Activated CD4-positive, alpha-beta T cell treated with anti-CD3 and anti-CD28 coated beads, Interleukin-2, amount 50 U/mL, for 16 hours (primary cell): ENCODE results near the gene SLC39A2.
"Not testable (repeated sequence)": the region's sequence is repeated elsewhere in the genome, so short reads cannot be mapped to it uniquely, and the experiment has no call there.

Experiments used
- DNase-seq: peaks from one replicate; pipeline ENCODE4 v3.0.0-alpha.2; 2020

SLC39A2 gene

GRCh38 chr14:21026274-21026987, 27.3 kb downstream of the SLC39A2 start:
- no peak for DNase-seq

GRCh38 chr14:21026988-21027315, 27.9 kb downstream of the SLC39A2 start:
- DNase-seq = no peak

- no peak for DNase-seq
Measured at GRCh38 chr14:21029917-21030316, 30.8 kb downstream of the SLC39A2 start, which contains the start of gene TPPP2. TSS of gene TPPP2 (plus strand) at chr14:21030217. CDS start at chr14:21030582, 365 bp downstream.

DNA sequence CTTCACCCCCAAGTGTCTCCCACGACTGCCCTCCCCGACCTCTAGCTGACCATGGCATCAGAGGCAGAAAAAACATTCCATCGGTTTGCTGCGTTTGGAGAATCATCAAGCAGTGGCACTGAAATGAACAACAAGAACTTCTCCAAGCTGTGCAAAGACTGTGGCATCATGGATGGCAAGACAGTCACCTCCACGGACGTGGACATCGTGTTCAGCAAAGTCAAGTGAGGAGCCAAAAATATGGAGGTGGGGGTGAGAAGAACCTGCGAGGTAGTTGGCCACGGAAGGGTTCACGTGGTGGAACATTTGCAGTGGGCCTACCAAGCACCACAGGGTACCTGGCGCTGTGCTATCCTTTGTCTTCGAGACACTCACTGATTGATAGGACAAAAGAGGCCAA, 31.4 kb downstream of the SLC39A2 start:
- no peak for DNase-seq

- no peak for DNase-seq
Measured at GRCh38 chr14:21032326-21033132, 33.4 kb downstream of the SLC39A2 start.

- no peak for DNase-seq
Measured at GRCh38 chr14:21033133-21033698, 34.1 kb downstream of the SLC39A2 start.

GRCh38 chr14:21034707-21035106, 35.6 kb downstream of the SLC39A2 start, which contains the start of gene RNASE13:
TSS of gene RNASE13 (minus strand) at chr14:21034807. CDS start at chr14:21034288, 519 bp downstream.
- no peak for DNase-seq

GRCh38 chr14:21036751-21037150, 37.7 kb downstream of the SLC39A2 start:
- DNase-seq = no peak

- no peak for DNase-seq
Measured at GRCh38 chr14:21037156-21037555, 38.1 kb downstream of the SLC39A2 start.

GRCh38 chr14:21038441-21039422, 39.6 kb downstream of the SLC39A2 start:
- no peak for DNase-seq

- peak; percentile 27 for DNase-seq
Measured at GRCh38 chr14:21039585-21040369, 40.7 kb downstream of the SLC39A2 start.

GRCh38 chr14:21040370-21040925, 41.4 kb downstream of the SLC39A2 start:
- no peak for DNase-seq

- not testable (repeated sequence) for DNase-seq
Measured at GRCh38 chr14:21040941-21041340, 41.8 kb downstream of the SLC39A2 start.

DNA sequence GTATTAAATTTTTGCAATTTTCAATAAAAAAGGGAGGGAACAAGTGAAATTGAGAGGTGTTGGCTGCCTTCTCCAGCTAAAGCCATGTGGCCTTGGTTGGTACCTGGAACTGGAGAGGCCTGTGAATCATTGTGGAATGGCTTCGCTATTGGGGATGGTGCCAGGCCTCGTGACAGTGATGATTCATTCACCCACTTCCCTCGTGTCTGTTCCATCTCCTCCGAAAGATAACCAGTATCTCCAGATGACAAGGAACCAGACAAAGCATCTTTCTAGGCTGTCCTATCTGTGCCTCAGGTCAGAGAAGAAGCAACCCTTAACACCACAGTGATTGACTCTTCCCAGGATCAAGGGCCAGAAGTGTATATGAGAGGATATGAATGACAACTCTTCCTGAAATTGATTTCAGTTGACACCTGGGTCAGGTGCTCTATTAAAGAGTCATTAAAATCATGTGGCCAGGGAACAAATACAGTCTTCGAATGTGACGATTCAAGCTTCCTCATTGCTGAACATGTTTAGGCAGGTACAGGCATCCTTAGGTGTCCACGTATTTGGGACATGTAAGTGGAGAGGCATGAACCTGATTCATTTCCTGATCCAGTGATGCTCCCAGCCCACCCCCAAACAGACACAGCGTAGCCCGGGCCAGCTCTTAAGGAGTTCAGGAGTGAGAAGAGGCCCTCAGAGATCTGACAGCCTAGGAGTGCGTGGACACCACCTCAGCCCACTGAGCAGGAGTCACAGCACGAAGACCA, 42.8 kb downstream of the SLC39A2 start, which contains the start of gene RNASE7:
RNASE7 (plus strand) TSS at position 687 of the 758 bp plus-strand sequence. CDS start 631 bp downstream, outside the sequence.
- DNase-seq = no peak

- no peak for DNase-seq
Measured at GRCh38 chr14:21042918-21043317, 43.8 kb downstream of the SLC39A2 start.

DNA sequence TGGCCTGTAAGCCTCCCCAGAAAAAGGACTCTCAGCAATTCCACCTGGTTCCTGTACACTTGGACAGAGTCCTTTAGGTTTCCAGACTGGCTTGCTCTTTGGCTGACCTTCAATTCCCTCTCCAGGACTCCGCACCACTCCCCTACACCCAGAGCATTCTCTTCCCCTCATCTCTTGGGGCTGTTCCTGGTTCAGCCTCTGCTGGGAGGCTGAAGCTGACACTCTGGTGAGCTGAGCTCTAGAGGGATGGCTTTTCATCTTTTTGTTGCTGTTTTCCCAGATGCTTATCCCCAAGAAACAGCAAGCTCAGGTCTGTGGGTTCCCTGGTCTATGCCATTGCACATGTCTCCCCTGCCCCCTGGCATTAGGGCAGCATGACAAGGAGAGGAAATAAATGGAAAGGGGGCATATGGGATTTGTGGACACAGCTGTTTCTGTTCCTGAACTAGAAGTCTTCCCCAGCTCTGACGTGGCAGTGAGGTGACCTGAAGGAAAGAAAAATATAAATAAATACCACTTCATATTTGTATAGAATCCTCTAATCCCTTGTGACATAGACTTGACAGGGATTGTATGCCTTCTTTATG, 44.4 kb downstream of the SLC39A2 start:
- DNase-seq = no peak

GRCh38 chr14:21043974-21044618, 45.0 kb downstream of the SLC39A2 start:
- no peak for DNase-seq

GRCh38 chr14:21047378-21047781, 48.3 kb downstream of the SLC39A2 start:
- DNase-seq = no peak

DNA sequence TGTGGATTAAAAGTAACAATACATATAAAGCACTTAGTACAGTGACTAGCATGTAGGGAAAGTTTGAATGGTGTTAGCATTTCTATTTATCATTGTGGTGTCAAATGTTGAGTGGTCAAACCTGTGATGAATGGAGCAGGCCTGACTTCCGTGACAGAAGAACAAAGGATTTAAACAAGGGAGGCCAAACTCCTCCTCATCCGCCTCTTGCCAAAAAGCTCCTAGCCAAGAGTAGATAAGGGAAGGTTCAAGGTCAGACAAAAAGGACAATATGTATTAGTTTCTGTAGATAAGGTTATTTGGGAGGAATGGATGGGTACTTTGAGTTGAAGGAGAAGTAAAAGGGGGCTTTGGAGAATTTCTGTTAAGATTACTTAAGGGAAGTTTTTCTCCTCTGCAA, 49.5 kb downstream of the SLC39A2 start:
- DNase-seq = no peak
